Liver (tissue), 9 donors: ENCODE measurements around the gene SLC6A8. TPM values are rescaled to one million over a fixed set of nuclear protein-coding genes. Genes with fewer than 3 reads are reported as not detected.
"Not testable (repeated sequence)": the region's sequence is repeated elsewhere in the genome, so short reads cannot be mapped to it uniquely, and the experiment has no call there.

Experiments
- DNase-seq: peaks from one replicate; pipeline ENCODE4 v3.0.0-alpha.2; 2017; ENCODE audit warnings: low spot score
- H3K27ac ChIP-seq, 2 donors: one replicate each; pipeline ENCODE4 v1.7.0; 2013; ENCODE audit warnings: inconsistent platforms in 2 of 2, low read length in 2 of 2, control low read depth in 1 of 2, low read depth in 1 of 2, mild to moderate bottlenecking in 1 of 2
- H3K27me3 ChIP-seq, 4 donors: one replicate each; pipeline versions ENCODE4 v1.6.1 to v1.7.0; 2013; ENCODE audit warnings: low read length in 3 of 4, inconsistent platforms in 1 of 4, mild to moderate bottlenecking in 1 of 4, moderate library complexity in 1 of 4; ENCODE audit not compliant: control insufficient read depth in 4 of 4, insufficient read depth in 4 of 4
- H3K36me3 ChIP-seq, 4 donors: one replicate each; pipeline versions ENCODE4 v1.6.1 to v1.7.0; 2013; ENCODE audit warnings: low read length in 3 of 4, mild to moderate bottlenecking in 3 of 4, low read depth in 1 of 4, moderate library complexity in 1 of 4; ENCODE audit not compliant: control insufficient read depth in 4 of 4, insufficient read depth in 3 of 4
- H3K4me1 ChIP-seq, 4 donors: one replicate each; pipeline versions ENCODE4 v1.6.1 to v1.7.0; 2013; ENCODE audit warnings: low read length in 3 of 4, mild to moderate bottlenecking in 3 of 4, moderate library complexity in 1 of 4; ENCODE audit not compliant: control insufficient read depth in 4 of 4, insufficient read depth in 4 of 4
- H3K4me3 ChIP-seq, 3 donors: one replicate each; pipeline versions ENCODE4 v1.6.1 to v1.7.0; 2013; ENCODE audit warnings: low read length in 3 of 3, control low read depth in 1 of 3, low read depth in 1 of 3, mild to moderate bottlenecking in 1 of 3
- H3K9ac ChIP-seq, 2 donors: one replicate each; pipeline ENCODE4 v1.7.0; 2013; ENCODE audit warnings: low read length in 2 of 2, mild to moderate bottlenecking in 2 of 2, moderate library complexity in 2 of 2, control low read depth in 1 of 2, low read depth in 1 of 2
- H3K9me3 ChIP-seq, 4 donors: one replicate each; pipeline versions ENCODE4 v1.6.1 to v1.7.0; 2013; ENCODE audit warnings: low read length in 3 of 4; ENCODE audit not compliant: control insufficient read depth in 4 of 4
- EGR1 ChIP-seq, 2 donors: IDR thresholded peaks; 2 replicates each; pipeline ENCODE4 v1.6.1; 2016 to 2018; ENCODE audit warnings: antibody characterized with exemption in 2 of 2, low read depth in 2 of 2
- HNF4A ChIP-seq, 2 donors: conservative IDR thresholded peaks; 2 replicates each; pipeline ENCODE4 v1.6.1; 2016; ENCODE audit warnings: antibody characterized with exemption in 2 of 2, mild to moderate bottlenecking in 2 of 2
- HNF4G ChIP-seq: IDR thresholded peaks from 2 replicates; pipeline ENCODE4 v1.6.1; 2016; ENCODE audit warnings: antibody characterized with exemption
- YY1 ChIP-seq: IDR thresholded peaks from 2 replicates; pipeline ENCODE4 v1.6.1; 2016; ENCODE audit warnings: antibody characterized with exemption, mild to moderate bottlenecking
- WGBS: extraction: QIAGEN DNeasy Blood & Tissue Kit; methylation state at CpG from one replicate; pipeline ENCODE4 v1.1.7; 2013; 5-methylcytosine and 5-hydroxymethylcytosine counted together
- polyA plus RNA-seq, 2 donors: library from polyadenylated mRNA; stranded (reverse) in 1 of 2; unstranded in 1 of 2; fragments of 200-250 nt in 1 of 2; fragments of >200 nt in 1 of 2; fragmentation: Nextera tagmentation in 1 of 2; extraction: Ambion mirVana in 1 of 2; gene quantifications; one replicate each; pipeline versions ENCODE4 v1.2.1 to v1.2.3, GENCODE V29; 2013 to 2015
- total RNA-seq, 2 donors: library from RNA; depleted of rRNA; stranded (reverse); fragments of >200 nt; gene quantifications; one replicate each; pipeline ENCODE4 v1.2.3, GENCODE V29; 2014
- TF ChIP-seq, protein P1 (sequence below): IDR thresholded peaks from 2 replicates; pipeline ENCODE4 v1.6.1; 2016; ENCODE audit warnings: antibody characterized with exemption, mild to moderate bottlenecking
- donor health status: healthy.
- donor health status: healthy.
- donor health status: healthy.
- donor health status: healthy.
- donor health status: healthy.

SLC6A8 gene
- total and polyA plus RNA-seq, 4 donors: 0.25 to 44.4 (median 1.4) TPM

DNA sequence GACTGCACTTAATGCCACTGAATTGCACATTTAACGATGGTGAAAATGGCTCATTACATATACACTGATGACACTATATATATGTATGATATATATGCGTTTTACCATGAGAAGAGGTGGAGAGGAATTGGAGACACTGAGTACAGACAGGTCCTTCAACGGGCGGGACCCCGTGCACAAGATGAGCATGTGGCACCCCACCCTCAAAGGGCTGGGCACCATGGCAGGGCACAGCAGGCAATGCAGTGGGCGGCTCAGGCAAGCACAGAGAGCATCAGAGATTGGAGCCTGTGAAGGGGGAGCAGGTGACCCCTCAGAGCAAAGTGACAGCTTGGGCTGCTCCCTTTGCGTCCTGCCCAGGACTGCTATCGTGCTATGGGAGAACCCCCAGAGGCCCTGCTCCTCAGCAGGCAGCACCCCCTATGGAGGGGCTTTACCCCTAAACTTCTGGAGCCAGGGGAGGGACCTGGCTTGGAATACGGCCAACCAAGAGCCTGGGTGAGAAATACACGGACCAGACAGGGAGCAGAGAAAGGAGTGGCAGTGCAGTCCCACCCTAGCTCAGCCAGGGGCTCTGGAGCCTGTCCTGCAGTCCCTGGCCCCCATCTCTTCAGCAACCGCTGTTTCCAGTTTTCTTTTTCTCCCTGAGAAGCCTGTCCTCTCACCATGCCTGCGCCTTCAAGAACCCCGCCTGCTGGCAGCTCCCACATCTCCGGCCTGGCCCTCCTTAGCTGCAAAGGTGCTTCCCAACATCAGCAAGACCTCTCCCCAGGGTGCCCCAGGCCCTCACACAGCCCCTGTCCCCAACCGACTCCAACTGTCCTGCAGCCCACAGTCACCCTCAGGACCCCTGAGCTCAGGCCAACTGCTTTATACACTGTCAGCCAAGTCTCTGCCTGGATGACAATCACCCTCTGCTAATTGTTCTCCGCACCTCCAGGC, 10.5 kb downstream of the SLC6A8 start (continued):
- TF ChIP-seq, protein P1, sequence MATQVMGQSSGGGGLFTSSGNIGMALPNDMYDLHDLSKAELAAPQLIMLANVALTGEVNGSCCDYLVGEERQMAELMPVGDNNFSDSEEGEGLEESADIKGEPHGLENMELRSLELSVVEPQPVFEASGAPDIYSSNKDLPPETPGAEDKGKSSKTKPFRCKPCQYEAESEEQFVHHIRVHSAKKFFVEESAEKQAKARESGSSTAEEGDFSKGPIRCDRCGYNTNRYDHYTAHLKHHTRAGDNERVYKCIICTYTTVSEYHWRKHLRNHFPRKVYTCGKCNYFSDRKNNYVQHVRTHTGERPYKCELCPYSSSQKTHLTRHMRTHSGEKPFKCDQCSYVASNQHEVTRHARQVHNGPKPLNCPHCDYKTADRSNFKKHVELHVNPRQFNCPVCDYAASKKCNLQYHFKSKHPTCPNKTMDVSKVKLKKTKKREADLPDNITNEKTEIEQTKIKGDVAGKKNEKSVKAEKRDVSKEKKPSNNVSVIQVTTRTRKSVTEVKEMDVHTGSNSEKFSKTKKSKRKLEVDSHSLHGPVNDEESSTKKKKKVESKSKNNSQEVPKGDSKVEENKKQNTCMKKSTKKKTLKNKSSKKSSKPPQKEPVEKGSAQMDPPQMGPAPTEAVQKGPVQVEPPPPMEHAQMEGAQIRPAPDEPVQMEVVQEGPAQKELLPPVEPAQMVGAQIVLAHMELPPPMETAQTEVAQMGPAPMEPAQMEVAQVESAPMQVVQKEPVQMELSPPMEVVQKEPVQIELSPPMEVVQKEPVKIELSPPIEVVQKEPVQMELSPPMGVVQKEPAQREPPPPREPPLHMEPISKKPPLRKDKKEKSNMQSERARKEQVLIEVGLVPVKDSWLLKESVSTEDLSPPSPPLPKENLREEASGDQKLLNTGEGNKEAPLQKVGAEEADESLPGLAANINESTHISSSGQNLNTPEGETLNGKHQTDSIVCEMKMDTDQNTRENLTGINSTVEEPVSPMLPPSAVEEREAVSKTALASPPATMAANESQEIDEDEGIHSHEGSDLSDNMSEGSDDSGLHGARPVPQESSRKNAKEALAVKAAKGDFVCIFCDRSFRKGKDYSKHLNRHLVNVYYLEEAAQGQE: no peak
- TF ChIP-seq HNF4A (conservative IDR thresholded peaks at IDR 0.05) (no peak), HNF4G (no peak), YY1 (no peak)

DNA sequence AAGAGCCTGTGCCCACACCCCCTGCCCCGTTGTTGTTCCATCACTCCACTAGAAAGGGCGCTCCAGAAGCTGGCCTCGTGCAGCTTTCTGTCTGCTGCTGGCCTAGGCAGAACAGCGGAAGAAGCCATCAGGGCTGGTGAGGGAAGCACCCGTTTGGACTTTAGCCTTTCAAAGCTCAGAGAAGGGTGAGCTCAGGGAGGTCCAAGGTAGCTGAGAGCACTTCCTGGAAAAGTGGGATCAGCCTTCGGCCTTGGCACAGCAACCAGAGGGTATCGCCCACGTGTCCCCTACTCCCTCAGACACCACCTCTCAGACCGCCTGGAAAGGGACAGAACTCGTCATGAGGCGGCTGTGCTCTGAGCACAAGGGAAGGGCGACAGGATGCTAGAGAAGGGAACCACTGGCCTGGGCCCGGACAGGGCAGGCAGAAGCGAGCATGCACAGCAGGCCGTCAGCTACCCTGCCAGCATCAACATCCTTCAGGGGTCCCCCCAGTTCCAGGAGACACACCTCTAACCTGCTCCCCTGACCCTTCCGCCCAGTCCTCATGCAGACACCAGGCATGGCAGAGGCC, 11.6 kb downstream of the SLC6A8 start:
- H3K9ac ChIP-seq, H3K9me3 ChIP-seq, DNase-seq, H3K27ac ChIP-seq, H3K27me3 ChIP-seq, H3K4me3 ChIP-seq, H3K4me1 ChIP-seq: not testable (repeated sequence)
- WGBS: 81% methylated on average over 16 of the region's 16 CpGs
- peaks cover 0 to 23% (median 4%) of the 10 kb centered on the region in 4 donors for H3K36me3 ChIP-seq

DNA sequence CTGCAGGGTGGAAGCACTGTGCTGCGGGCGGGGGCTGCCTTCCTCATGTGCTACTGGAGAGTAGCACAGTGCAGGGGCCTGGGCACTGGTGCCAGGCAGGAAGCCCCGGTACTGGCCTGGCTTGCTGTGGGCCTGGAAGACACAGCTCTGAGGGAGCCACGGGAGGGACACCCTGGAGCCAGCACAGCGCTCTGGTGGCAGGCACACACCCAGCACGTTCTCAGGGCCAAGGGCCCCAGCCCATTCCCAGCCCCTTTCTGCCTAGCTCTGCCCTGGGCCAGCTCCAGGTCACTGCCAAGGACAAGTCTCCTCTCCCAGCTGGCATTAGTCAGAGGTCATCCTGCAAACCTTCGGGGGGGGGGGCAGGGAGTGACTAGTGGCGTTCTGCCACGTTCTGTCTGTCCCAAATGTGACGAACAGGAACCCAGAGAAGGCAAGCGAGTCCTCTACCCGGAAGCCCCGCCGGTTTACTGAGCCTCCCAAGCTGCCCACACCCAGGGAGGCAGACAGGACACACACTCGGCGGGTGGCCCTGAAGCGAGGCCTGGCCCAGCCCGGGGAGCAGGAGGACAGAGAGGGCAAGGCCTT, 12.2 kb downstream of the SLC6A8 start:
- not testable (repeated sequence) for H3K9me3 ChIP-seq, H3K27ac ChIP-seq, H3K4me3 ChIP-seq, H3K27me3 ChIP-seq, DNase-seq, H3K9ac ChIP-seq, H3K4me1 ChIP-seq
- 74% methylated on average over 18 of the region's 18 CpGs for WGBS
- H3K36me3 ChIP-seq: peaks cover 0 to 23% (median 4%) of the 10 kb centered on the region in 4 donors

DNA sequence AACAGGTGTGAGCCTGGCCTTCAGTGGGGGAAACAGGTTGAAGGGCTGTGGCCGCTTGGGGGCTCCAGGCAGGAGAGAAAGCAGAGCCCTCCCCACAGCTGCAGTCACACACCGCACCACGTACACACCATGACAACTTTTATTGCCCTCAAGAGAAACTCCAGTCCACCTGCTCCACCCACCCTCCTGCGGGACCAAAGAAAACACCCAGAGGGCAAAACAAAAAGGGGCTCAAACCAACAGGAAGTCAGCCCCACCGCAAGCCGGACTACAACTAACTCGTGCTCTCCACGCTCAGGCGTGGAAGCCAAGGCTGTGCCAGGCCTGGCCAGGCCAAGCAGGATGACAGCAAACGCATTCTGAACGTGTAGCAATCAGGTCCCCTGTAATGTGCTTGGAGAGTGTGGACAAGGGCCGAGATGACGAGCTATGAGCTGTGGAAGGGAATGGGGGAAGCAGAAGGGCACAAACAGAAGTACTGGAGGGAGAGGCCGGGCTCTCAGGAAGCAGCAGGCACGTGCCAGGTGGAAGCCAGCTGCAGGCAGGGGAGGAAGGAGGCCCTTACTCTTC, 12.7 kb downstream of the SLC6A8 start:
- no peak for DNase-seq
- no peaks in the 10 kb centered on the region for H3K4me1 ChIP-seq
- no peaks in the 10 kb centered on the region for H3K9me3 ChIP-seq
- 78% methylated on average over 15 of the region's 15 CpGs for WGBS
- H3K27me3 ChIP-seq: no peaks in the 10 kb centered on the region
- no peak overlapping the region for H3K27ac ChIP-seq
- H3K4me3 ChIP-seq: no peak overlapping the region
- TF ChIP-seq EGR1 (IDR thresholded peaks at IDR 0.05; ENCODE audit: low read depth in 2 of 2): no peak
- H3K36me3 ChIP-seq: peaks cover 0 to 23% (median 4%) of the 10 kb centered on the region in 4 donors
- no peak overlapping the region for H3K9ac ChIP-seq
